HT1080 (cell line): ENCODE data around the gene SNX22. TPM values are rescaled to one million over a fixed set of nuclear protein-coding genes. Genes with fewer than 3 reads are reported as not detected.

Source experiments
- DNase-seq: peaks from one replicate; pipeline ENCODE4 v3.0.0-alpha.2; 2015; ENCODE audit warnings: low read depth
- small RNA-seq: library from RNA; depleted of rRNA; stranded (forward); fragments of <200 nt; gene quantifications from one replicate; pipeline ENCODE3, GENCODE V24; 2014
- total RNA-seq: library from RNA; depleted of rRNA; stranded (reverse); fragments of >200 nt; shearing (Covaris generic); gene quantifications from 2 replicates; pipeline ENCODE4 v1.2.3, GENCODE V29; 2014; rRNA removed

SNX22 gene
- total RNA-seq, 1 experiment from 2014 or later = 2.3 TPM

GRCh38 chr15:64193971-64194370 lies 42.4 kb downstream of the SNX22 start:
- DNase-seq = no peak

DNA sequence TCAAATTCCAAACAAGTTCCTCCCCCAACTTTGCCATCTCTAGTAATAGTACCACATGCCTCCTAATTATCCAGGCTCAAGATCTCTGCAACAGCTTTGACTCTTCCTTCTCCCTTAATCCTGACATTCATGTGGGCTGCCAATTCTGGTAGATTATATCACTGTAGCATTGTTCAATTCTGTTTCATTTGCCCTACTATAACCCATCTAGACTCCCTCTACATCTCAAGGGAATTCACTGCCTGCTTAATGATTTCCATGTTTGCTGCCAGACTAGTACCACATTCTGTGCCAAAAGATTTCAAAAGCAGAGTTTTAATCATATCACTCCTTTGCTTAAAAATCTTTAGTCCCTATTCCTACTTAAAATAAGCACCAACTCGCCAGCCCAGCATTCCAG lies 45.9 kb downstream of the SNX22 start:
- no peak for DNase-seq

DNA sequence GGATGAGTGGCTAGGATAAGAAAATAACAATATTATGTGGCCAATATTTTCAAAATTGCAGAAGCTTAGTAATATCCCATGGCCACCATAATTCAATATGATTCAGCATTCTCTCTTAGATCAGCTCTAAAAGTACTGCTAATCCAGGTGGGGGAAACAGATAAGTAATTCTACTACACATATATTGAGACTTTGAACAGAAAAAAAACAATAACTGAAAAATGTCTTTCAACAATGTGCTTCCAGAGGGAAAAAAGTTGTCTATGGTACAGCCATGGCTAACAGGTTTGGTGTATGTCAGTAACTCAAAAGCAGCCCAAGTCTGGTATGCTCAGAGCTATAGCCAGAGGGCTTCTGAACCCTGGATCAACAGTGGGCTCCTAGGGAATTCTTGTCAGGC lies 53.7 kb downstream of the SNX22 start:
- no peak for DNase-seq

Small RNA genes lying within 50 kb of the gene (small RNA-seq; reads per million reads assigned to genes)
- gene RF00019 = not detected

Other genes with a start within 250 kb of the SNX22 start
- 0.43 TPM in 1 of 2 replicates, not detected in the other for gene DAPK2, start 105.2 kb upstream of the SNX22 start, total RNA-seq
- 150 and 157 TPM in 2 replicates for gene CIAO2A, start 57.9 kb upstream of the SNX22 start, total RNA-seq
- gene SNX1, start 55.7 kb upstream of the SNX22 start, total RNA-seq = 37.9 and 48.0 TPM in 2 replicates
- gene PPIB, start 11.3 kb downstream of the SNX22 start, total RNA-seq = 499 and 546 TPM in 2 replicates
- gene CSNK1G1, start 204.4 kb downstream of the SNX22 start, total RNA-seq = 10.0 and 15.0 TPM in 2 replicates
- gene PCLAF, start 229.7 kb downstream of the SNX22 start, total RNA-seq = 52.0 and 120 TPM in 2 replicates
- 5.4 and 6.3 TPM in 2 replicates for gene TRIP4, start 236.1 kb downstream of the SNX22 start, total RNA-seq